ENCODE data around the gene KRT4. TPM values are rescaled to one million over a fixed set of nuclear protein-coding genes. Genes with fewer than 3 reads are reported as not detected.

KRT4 gene
- total RNA-seq, 1 donor from 2014 or later, result 0.29 TPM

GRCh38 chr12:52819731-52820510 is 6.0 kb upstream of the KRT4 start:
- no peak overlapping the region for H3K27ac Mint-ChIP-seq
- peaks cover 27% of the 10 kb centered on the region for H3K27me3 Mint-ChIP-seq
- H3K4me1 Mint-ChIP-seq (ENCODE audit: low read depth), result peaks cover 12% of the 10 kb centered on the region
- no peak for TF ChIP-seq CTCF (IDR thresholded peaks at IDR 0.05; ENCODE audit: unreplicated experiment)
- no peaks in the 10 kb centered on the region for H3K9me3 Mint-ChIP-seq (ENCODE audit: low read depth)
- H3K4me3 Mint-ChIP-seq (ENCODE audit: low read depth), result no peak overlapping the region
- H3K36me3 Mint-ChIP-seq (ENCODE audit: insufficient read depth), result no peaks in the 10 kb centered on the region
- DNase-seq (ENCODE audit: low spot score, unreplicated experiment), result no peak

GRCh38 chr12:52818887-52819420 is 5.0 kb upstream of the KRT4 start:
- Mint-ChIP-seq H3K4me1 (ENCODE audit: low read depth) (peaks cover 20% of the 10 kb centered on the region), H3K27ac (no peak overlapping the region), H3K27me3 (peaks cover 27% of the 10 kb centered on the region), H3K36me3 (ENCODE audit: insufficient read depth) (no peaks in the 10 kb centered on the region), H3K9me3 (ENCODE audit: low read depth) (no peaks in the 10 kb centered on the region), H3K4me3 (ENCODE audit: low read depth) (no peak overlapping the region)
- no peak for DNase-seq (ENCODE audit: low spot score, unreplicated experiment)
- no peak for TF ChIP-seq CTCF (IDR thresholded peaks at IDR 0.05; ENCODE audit: unreplicated experiment)

GRCh38 chr12:52818388-52818787 is 4.5 kb upstream of the KRT4 start:
- Mint-ChIP-seq H3K36me3 (ENCODE audit: insufficient read depth) (no peaks in the 10 kb centered on the region), H3K9me3 (ENCODE audit: low read depth) (no peaks in the 10 kb centered on the region), H3K4me1 (ENCODE audit: low read depth) (peaks cover 24% of the 10 kb centered on the region), H3K27ac (no peak overlapping the region), H3K27me3 (peaks cover 27% of the 10 kb centered on the region), H3K4me3 (ENCODE audit: low read depth) (no peak overlapping the region)
- TF ChIP-seq CTCF (IDR thresholded peaks at IDR 0.05; ENCODE audit: unreplicated experiment), result no peak
- no peak for DNase-seq (ENCODE audit: low spot score, unreplicated experiment)

GRCh38 chr12:52817699-52818238 is 3.9 kb upstream of the KRT4 start:
- peaks cover 24% of the 10 kb centered on the region for H3K4me1 Mint-ChIP-seq (ENCODE audit: low read depth)
- TF ChIP-seq CTCF (IDR thresholded peaks at IDR 0.05; ENCODE audit: unreplicated experiment), result no peak
- no peaks in the 10 kb centered on the region for H3K36me3 Mint-ChIP-seq (ENCODE audit: insufficient read depth)
- no peak overlapping the region for H3K4me3 Mint-ChIP-seq (ENCODE audit: low read depth)
- no peaks in the 10 kb centered on the region for H3K9me3 Mint-ChIP-seq (ENCODE audit: low read depth)
- H3K27me3 Mint-ChIP-seq, result peaks cover 23% of the 10 kb centered on the region
- H3K27ac Mint-ChIP-seq, result no peak overlapping the region
- DNase-seq (ENCODE audit: low spot score, unreplicated experiment), result no peak

- H3K36me3 Mint-ChIP-seq (ENCODE audit: insufficient read depth), result no peaks in the 10 kb centered on the region
- peaks cover 26% of the 10 kb centered on the region for H3K27me3 Mint-ChIP-seq
- peaks cover 24% of the 10 kb centered on the region for H3K4me1 Mint-ChIP-seq (ENCODE audit: low read depth)
- H3K4me3 Mint-ChIP-seq (ENCODE audit: low read depth), result no peak overlapping the region
- H3K27ac Mint-ChIP-seq, result no peak overlapping the region
- no peaks in the 10 kb centered on the region for H3K9me3 Mint-ChIP-seq (ENCODE audit: low read depth)
- no peak for DNase-seq (ENCODE audit: low spot score, unreplicated experiment)
- no peak for TF ChIP-seq CTCF (IDR thresholded peaks at IDR 0.05; ENCODE audit: unreplicated experiment)
These were observed 3.2 kb upstream of the KRT4 start for GRCh38 chr12:52817003-52817698.

All from progenitor cell of endocrine pancreas (in vitro differentiated cells).